GM23248 (cell line): ENCODE results near the gene HSBP1L1.

ENCODE experiments used
- EZH2 ChIP-seq: fragments of 200-600 bp; sonication (generic); IDR thresholded peaks from 2 replicates; pipeline ENCODE4 v1.6.1; 2018; ENCODE audit warnings: antibody characterized with exemption, mild to moderate bottlenecking; ENCODE audit not compliant: insufficient read depth, poor library complexity, severe bottlenecking
- EZH2phosphoT487 ChIP-seq: fragments of 200-600 bp; sonication (generic); IDR thresholded peaks from 2 replicates; pipeline ENCODE4 v1.6.1; 2018; ENCODE audit warnings: antibody characterized with exemption, moderate library complexity, mild to moderate bottlenecking, low read depth; ENCODE audit not compliant: insufficient read depth

DNA sequence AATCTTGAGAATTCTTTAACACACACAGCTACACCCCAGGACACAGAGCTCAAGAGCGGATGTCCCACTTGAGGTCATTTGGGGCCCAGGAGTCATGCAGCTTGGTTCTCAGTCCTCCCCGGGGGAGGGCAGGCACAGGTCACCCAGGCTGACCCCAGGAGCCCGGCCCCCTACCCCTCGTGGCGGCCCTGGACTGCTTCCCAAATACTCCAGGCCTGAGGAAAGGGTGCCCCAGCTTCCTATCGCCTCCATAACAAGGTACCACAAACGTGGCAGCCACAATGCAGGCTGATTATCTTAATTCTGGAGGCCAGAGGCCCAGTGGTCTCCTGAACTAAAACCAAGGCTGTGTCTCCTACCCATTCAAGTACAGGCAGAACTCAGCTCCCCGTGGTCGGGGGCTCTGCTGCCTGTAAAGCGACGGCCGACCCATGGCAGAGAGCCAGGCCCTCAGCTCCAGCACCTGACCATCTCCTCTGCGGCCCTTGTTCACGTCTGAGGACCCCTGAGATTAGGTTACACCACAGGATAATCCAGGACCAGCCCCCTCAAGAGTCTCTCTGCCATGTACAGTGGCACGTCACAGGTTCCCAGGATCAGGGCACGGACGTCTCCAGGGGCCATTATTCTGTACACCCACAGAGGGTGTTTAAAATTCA lies 23.5 kb upstream of the HSBP1L1 start:
- TF ChIP-seq EZH2phosphoT487 (no peak), EZH2 (no peak)
